Measurements from ENCODE around the gene BEGAIN. TPM values are rescaled to one million over a fixed set of nuclear protein-coding genes. Genes with fewer than 3 reads are reported as not detected.
A peak's percentile ranks its signal among the peaks of the same experiment; 100 is the strongest.

Gene BEGAIN
- total RNA-seq, 1 donor from 2014 or later: 12.3 TPM

DNA sequence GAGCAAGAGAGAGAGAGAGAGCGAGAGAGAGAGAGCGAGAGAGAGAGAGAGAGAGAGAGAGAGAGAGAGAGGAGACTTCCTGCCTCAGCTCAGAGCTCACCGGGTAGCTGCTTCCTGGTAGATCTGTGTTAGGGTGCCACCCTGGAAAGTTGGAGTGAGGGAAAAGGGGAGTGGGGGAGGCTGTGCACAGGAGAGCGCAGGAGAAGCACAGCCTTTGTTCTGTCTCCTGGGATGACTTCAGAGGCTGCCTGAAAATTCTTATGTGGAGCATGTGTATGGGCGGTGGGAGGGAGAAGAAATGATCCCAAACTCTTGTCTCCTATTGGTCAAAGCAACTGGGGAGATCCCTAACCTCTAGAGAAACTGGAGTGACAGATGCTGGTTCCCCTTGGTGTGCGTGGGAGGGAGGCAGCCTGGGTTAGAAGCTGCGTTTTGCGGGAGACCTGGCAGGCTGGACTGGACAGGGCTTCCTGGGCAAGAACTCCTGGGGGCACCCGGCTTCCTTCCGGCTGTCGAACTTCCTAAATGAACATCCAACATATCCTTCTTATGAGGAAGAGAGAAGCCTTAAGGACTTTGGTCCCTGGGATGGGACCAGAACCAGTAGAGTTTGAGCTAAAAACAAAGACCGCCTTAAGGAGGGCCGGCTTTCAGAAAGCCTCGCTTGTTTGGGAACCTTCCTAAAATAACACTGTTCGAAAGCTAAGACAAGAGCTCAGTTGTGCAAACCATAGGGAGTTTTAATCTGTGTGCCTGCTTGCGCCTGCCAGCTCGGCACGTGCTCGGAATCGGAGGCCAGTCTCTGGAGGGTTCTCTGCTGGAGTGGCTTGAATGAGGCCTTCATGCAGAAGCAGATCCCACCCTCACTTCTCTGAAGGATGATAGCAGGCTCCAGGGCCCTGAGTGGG, 30.4 kb upstream of the BEGAIN start:
- DNase-seq (ENCODE audit: low spot score) (peak; percentile 76), ATAC-seq (peak; percentile 95)
- intact Hi-C loops (cut with DNase I): no loop called here

DNA sequence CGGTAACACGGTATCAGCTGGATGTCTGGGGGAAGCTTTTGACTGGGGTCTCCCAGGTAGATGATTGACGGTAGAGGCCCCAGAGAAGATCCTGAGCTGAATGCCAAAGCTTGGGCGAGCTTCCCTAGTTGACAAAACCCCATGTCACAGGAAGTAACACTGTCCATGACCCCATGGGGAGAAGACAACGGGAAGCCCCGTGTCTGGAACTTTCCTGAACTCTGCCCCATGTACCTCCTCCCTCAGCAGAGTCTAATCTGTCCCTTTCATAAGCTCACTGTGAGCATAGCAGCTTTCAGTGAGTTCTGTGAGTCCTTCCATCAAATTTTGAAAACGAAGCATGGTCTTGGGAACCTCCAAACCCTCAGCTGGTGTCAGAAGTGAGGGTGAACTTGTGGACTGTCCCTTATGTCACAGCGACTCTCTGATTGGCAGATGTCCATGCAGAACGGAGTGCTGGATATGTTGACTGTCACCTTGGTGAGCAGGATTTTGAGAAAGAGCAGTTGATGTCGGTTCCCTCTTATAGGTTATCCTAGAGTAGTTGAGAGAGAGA, 29.7 kb upstream of the BEGAIN start:
- intact Hi-C loops (cut with DNase I): no loop called here
- ATAC-seq: peak; percentile 1
- DNase-seq (ENCODE audit: low spot score): peak; percentile 37

DNA sequence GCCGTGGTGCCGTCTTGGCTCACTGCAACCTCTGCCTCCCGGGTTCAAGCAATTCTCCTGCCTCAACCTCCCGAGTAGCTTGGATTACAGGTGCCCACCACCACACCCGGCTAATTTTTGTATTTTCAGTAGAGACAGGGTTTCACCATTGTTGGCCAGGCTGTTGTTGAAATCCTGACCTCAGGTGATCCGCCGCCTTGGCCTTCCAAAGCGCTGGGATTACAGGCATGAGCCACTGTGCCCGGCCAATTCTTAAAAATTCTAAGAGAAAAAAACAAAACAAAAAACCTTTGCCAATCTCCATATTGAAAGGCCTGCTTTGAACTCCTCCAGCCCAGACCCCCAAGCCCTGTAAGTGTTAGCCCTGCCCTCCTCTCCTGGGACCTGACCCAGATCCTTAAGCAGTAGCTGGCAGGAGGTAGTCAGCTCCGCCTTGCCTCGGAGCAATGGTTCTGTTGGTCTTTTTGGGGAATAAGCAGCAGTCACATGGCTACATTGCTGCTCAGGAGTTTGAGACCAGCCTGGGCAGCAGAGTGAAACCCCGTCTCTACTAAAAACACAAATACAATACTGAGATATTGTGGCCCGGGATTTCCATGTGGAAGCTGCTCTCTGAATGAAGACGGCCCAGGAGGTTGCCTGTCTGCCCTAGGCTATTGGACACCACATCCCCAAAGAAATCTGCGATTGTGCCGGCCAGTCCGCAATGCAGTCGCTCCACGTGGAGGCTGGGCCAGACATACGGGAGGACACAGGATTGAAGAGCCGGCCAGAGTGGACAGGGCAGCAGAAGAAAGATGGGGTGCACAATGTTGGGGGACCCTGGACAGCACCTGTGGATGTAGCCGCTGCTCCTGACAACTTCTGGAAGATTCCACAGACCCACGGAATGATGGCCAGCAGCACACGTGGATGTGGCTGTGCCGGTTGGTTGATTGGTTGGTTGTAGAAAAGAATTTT, 28.8 kb upstream of the BEGAIN start:
- DNase-seq (ENCODE audit: low spot score) (peak; percentile 45), ATAC-seq (no peak)
- intact Hi-C loops (cut with DNase I): no loop called here

DNA sequence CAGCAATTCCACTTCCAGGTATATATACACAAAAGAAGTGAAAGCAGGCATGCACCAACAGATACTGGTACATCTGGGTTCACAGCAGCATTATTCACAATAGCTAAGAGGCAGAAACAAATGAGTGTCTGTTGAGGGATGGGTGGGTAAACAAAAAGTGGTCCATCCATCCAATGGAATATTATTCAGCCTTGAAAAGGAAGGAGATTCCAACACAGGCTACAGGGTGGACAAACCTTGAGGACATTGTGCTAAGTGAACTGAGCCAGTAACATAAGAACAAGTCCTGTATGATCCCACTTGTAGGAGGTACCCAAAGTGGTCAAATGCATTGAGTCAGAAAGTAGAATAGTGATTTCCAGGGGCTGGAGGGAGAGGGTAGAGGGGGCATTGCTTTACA, 27.6 kb upstream of the BEGAIN start:
- intact Hi-C loops (cut with DNase I): no loop called here

DNA sequence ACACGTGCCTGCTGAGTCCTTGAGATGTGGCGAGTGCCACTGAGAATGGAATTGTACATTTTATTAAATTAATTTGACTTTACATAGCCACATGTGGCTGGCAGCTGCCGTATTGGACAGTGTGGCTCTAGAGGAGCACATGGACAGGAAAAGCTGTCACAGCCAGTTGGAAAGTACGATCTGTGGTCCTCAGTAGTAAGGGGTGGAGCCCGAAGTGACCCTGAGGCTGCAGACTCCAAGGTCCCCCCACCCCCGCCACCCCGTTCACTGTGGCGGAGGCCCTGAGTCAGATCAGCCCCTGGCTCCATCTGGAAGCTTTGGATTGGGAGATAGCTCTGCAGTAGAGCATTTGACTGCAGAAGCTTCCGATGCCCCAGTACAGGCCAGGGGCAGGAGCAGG, 25.8 kb upstream of the BEGAIN start:
- DNase-seq (ENCODE audit: low spot score) (peak; percentile 30), ATAC-seq (no peak)
- intact Hi-C loops (cut with DNase I): no loop called here

More for the DNA sequence above, 27.6 kb upstream of the BEGAIN start:
- ATAC-seq (no peak), DNase-seq (ENCODE audit: low spot score) (no peak)

DNA sequence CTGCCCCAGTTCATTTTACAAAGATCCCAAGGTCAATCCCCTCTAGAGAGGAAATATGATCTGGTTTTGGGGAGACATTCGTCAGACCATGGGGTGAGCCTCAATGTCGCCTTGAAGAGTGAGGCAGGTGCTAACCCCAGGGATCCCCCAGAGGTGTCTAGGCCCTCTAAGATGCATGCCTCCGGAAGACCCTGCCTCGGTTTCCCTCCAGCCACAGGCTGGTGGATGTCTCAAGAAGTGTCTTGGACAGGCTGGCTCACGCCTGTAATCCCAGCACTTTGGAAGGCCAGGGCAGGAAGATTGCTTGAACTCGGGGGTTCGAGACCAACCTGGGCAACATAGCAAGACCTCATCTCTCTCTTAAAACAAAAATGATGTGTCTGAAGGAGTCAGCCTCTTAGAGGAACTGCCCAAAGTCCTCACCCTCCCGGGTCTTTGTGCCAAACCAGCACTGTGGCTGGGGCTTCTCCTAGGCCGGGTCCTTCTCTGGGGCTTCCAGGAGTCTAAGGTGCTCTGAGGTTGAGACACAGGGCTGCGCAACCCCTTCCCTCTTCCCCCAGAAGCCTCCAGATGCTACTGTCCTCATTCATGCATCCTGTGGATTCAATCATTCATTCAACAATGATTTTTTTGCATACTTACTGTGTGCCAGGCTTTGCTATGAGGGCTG, 24.7 kb upstream of the BEGAIN start:
- ATAC-seq (no peak), DNase-seq (ENCODE audit: low spot score) (peak; percentile 40)

DNA sequence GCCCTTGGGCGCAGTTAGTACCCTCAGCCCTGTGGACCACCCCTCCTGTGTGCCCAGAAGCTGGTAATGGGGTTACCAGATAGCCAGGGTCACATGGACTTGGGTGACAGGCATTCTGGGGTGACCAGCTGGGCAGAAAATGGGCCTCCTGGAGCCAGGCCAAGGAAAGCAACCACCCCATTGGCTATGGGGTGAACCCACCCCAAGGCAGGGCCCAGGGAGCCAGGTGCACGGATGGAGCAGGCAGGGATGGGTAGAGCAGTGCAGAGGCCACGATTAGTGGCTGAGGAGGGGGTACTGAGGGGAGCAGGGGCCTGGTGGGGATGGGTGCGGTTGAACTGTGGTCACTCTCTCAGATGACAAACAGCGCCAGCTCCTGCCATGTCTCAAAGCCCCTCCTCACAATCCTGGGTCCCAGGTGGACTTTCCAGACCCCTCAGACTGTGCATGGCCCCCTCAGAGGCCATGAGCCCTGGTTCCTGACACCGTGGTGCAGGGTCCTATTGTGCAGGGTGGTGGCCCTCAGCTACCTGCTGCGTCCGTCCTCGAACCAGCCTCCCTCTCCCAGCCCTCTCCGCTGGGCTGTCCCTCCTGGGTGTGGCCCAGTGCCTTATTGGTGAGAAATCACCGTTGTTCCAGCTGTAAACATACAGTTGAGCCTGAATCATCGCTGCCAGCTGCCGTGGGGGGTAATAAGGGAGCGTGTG, 23.4 kb upstream of the BEGAIN start:
- ATAC-seq (no peak), DNase-seq (ENCODE audit: low spot score) (peak; percentile 45)
- intact Hi-C loops (cut with DNase I): no loop called here

More for the DNA sequence above, 24.7 kb upstream of the BEGAIN start:
- intact Hi-C loops (cut with DNase I): no loop called here

DNA sequence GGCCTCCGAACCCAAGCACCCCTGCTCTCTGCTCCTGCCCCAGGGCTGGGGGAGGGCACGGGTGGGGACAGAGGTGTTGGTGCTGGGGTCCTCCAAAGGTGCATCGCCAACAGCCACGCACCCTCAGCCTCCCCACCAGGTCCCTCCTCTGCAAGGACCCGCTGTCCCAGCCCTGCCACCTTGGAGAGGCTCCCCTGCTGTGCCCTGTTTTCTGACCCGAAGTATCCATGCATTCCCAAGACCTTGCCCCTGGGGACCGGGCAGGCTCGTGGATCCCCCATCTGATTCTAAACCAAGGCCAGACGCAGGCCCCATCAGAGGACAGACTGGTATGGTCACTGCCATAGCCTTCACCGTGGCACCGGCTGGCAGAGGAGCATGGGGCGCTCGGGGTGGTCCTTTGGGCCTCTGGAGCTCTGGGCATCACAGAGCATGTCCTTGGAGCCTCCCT, 22.7 kb upstream of the BEGAIN start:
- intact Hi-C loops (cut with DNase I): no loop called here
- peak; percentile 51 for DNase-seq (ENCODE audit: low spot score)
- ATAC-seq: no peak

DNA sequence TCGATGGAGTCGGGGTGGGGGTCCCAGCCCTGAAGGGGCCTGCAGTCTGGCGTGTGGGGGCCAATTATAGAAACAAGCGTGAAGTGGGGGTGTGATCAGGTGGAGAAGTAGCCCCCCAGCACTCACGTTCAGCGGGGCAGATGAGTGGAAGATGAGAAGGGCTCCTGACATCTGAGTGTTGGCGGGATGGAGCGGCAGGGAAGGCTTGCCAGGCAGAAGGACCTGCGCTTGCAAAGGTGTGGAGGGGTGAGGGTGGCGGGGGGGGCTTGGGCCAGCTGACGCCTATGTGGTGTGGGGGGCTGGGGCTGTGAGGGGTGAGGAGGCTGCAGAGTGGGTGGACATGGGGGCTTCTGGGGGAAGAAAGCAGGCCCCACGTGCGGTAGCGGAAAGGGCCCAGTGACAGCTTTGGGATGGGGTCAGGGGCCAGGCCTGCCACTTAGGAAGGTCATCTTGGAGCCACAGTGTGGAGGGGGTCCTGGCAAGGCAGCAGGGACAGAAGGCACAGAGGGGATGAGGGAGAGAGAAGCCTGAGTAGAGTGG, 22.2 kb upstream of the BEGAIN start:
- ATAC-seq (no peak), DNase-seq (ENCODE audit: low spot score) (peak; percentile 51)
- intact Hi-C loops (cut with DNase I): no loop called here

DNA sequence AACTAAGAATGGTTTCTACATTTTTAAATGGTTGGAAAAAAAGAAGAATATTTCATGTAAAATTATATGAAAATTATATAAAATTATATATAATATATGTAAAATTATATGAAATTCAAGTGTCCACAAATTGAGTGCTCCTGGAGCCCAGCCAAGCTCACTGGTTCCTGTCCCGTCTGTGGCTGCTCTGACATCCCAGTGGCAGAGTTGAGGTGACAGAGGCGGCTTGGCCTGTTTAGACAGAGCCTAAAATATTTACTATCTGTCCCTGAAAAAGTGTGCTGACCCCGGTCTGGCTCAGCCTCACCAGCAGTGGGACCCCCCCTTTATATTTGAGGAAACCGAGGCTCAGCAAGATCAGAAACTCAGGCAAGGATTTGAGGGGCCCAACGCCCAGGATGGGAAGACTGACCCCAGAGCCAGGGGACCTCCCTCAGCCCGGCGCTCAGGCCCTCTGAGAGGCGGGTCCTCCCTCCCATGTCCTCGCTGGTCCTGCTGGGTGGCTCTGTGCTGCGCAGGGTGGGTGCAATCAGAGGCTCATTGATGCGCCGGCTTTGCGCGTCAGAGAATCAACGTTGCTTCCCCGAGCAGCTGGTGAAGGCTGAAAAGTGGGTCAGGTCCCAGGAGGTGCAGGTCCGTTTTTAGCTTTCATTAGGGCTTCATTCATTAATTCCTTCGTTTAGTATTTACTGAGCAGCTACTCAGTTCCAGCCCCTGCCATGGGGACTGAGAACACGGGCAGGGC, 21.5 kb upstream of the BEGAIN start:
- intact Hi-C loops (cut with DNase I): no loop called here
- peak; percentile 55 for DNase-seq (ENCODE audit: low spot score)
- no peak for ATAC-seq

DNA sequence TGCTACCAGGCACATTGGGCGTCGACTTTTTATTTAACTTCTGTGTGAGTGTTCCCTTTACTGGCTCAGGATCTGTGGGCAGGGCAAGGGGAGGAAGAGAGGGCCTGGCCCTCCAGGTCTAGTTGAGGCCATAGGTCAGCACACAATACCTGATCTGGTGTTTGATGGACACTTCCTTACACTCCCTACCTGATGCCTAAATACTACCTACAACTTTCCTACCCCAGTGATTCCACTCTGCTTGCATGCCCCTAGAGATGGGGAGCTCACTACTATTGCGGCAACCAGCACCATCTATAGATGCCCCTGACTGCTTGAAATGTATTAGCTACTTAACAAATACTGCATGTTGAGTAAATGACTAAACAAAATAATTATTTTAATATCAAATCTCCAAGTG, 20.8 kb upstream of the BEGAIN start:
- ATAC-seq (no peak), DNase-seq (ENCODE audit: low spot score) (no peak)
- intact Hi-C loops (cut with DNase I): no loop called here

DNA sequence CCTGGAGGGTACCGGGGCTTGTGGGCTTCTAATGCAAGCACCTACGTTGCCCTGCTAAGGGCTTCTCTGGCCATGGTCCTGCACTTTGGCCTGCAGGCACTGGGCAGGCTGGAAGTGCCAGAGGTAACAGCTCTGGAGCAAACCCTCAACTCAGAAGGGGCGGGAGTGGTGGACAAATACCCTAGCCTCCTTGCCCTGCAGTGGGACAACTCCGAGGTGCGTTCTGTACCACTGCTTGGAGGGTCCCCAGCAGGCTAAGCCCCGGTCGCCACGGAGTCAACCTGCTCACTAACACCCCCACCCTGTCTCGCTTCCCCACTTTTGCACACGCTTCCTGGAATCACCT, 20.4 kb upstream of the BEGAIN start:
- DNase-seq (ENCODE audit: low spot score) (peak; percentile 34), ATAC-seq (no peak)
- intact Hi-C loops (cut with DNase I): no loop called here

DNA sequence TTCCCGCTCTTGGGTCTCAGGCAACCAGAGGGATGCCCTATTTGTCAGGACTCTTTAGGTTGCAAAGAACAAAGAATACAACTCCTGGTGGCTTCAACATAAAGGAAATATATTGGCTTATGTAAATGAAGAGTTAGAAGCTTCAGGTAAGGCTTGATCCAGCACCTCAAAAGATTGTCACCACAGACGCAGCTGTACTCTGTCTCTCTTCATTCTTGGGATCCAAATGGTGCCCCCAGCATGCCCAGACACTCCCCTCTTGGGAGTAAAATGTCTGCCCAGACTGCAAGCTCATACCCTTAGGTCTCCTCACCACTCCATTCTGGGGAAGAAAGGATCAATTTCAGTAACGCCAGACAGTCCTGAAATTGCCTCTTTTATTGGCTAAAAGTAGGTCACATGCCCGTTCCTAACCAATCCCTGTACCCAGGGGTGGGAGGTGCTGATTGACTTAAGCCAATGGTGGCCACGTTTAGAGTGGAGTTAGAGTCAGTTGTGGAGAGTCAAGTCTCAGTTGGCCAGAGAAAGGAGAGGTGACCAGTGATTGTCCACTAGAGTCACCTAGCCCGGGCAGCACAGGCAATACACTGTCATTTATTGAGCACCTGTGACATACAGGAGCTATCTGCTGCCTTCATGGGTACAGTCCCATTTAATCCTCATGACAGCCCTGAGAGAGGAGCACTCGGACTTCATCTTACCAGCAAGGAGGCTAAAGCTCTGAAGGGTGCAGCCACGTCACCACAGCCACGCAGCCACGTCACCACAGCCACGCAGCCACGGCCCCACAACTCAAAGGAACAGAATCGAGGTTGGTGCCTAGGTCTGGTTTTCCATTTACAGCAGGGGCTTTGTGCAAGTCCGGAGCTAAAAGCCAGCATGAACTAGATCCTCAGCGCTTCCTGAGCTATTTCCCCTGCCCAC, 19.7 kb upstream of the BEGAIN start:
- ATAC-seq (no peak), DNase-seq (ENCODE audit: low spot score) (peak; percentile 40)
- intact Hi-C loops (cut with DNase I): loop anchor here (1.0 kb wide), 1 partner anchor 44 kb away; no protein-coding TSS in a partner anchor

DNA sequence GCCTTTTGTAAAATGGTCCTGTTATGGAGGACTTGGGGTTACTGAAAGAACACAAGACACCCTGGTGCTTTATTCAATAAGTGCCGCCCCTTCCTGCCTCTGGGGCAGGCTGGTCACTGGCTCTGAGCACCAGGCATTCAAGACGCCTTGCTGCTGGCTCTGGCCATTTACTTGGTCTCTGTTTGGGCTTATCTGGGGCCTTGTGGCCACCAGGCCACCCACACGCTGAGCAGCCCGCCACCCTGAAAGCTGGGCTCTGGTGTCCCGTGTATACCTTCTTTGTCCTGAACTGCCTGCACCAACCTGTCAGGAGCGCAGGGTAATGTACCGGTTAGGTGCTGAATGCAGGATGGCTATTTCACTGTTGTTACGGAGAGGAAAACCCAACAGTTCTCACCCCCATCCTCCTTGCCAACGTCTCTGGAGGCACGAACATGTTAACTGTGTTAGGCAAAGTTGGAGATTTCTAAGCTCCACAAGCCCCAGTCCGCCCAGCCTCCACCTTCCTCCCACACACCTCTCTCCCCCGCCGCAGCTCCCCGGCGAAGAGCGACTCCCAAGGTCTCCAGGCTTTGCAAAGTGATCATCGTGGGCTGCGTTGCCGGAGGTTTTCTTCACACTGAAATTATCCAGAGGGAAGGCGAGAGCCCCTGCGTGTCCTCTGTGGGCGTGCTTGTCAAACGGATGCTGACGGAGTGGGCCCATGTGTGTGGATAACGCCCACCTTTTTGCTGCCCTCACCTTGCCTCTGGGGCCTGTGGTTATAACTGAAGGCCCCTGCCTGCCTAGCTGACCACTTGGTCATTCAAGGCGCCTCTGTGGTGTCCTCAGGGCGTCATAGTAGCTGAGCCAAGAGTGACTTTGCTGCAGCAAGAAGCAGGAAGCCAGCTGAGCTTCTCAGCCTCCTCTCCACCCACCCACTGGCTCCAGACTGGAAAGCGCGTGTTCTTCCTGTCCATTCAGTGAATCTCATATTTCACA, 18.8 kb upstream of the BEGAIN start:
- DNase-seq (ENCODE audit: low spot score): peak; percentile 44
- intact Hi-C loops (cut with DNase I): loop anchor here (1.0 kb wide), 1 partner anchor 45 kb away; no protein-coding TSS in a partner anchor
- ATAC-seq: no peak

DNA sequence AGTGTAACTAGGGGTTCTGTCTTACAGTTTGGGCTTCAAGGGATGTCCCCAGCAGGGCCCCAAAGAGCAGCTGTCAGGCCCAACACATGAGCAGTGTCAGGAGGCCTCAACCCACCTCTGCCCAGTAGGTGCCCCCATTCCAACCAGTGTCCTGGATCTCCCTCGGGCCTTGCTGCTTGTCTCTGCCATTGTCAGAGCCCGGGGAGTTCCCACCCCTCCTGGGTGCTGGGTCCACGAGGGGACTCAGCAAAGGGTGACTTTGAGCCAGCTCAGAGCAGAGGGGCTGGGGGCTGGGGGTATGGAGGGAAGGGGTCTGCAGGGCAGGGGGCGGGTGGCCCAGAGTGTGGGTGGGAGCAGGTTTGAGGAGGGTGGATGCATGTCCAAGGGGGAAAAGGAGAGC, 18.0 kb upstream of the BEGAIN start:
- DNase-seq (ENCODE audit: low spot score): peak; percentile 27
- ATAC-seq: no peak
- intact Hi-C loops (cut with DNase I): no loop called here
